Effector memory CD8-positive, alpha-beta T cell (primary cell): ENCODE data around the gene SCGB3A2.

Source experiments
- ATAC-seq: fragments of 150-1000 bp; cut with Tn5 transposase; replicated peaks from 2 replicates; pipeline ENCODE4 v1.10.0; 2021; ENCODE audit warnings: mild to moderate bottlenecking, moderate library complexity
- DNase-seq, 3 experiments: peaks; one replicate each; pipeline ENCODE4 v3.0.0; 2021
- H3K27ac Mint-ChIP-seq, 2 donors: one replicate each; pipeline ENCODE4 v1.8.0; 2022; ENCODE audit warnings: mild to moderate bottlenecking in 2 of 2, mixed read lengths in 2 of 2, moderate library complexity in 2 of 2
- H3K27me3 Mint-ChIP-seq, 2 donors: one replicate each; pipeline ENCODE4 v1.8.0; 2022; ENCODE audit warnings: mixed read lengths in 2 of 2
- H3K36me3 Mint-ChIP-seq: one replicate; pipeline ENCODE4 v1.8.0; 2022; ENCODE audit warnings: mild to moderate bottlenecking, moderate library complexity, mixed read lengths; ENCODE audit not compliant: insufficient read depth
- H3K4me1 Mint-ChIP-seq, 2 donors: one replicate each; pipeline ENCODE4 v1.8.0; 2022; ENCODE audit warnings: low read depth in 2 of 2, mixed read lengths in 2 of 2
- H3K4me3 Mint-ChIP-seq, 2 donors: one replicate each; pipeline ENCODE4 v1.8.0; 2022; ENCODE audit warnings: mild to moderate bottlenecking in 2 of 2, mixed read lengths in 2 of 2, moderate library complexity in 2 of 2
- H3K9me3 Mint-ChIP-seq, 2 donors: one replicate each; pipeline ENCODE4 v1.8.0; 2022; ENCODE audit warnings: mixed read lengths in 2 of 2

SCGB3A2 gene

GRCh38 chr5:147901599-147902039 is 23.1 kb downstream of the SCGB3A2 start:
- H3K27ac Mint-ChIP-seq = no peak overlapping the region
- no peaks in the 10 kb centered on the region for H3K36me3 Mint-ChIP-seq
- H3K9me3 Mint-ChIP-seq = no peaks in the 10 kb centered on the region
- ATAC-seq (no peak), DNase-seq (no peak)
- H3K4me3 Mint-ChIP-seq = no peak overlapping the region
- no peaks in the 10 kb centered on the region for H3K4me1 Mint-ChIP-seq
- peaks cover 0 to 24% of the 10 kb centered on the region in 2 donors for H3K27me3 Mint-ChIP-seq

- Mint-ChIP-seq H3K36me3 (no peaks in the 10 kb centered on the region), H3K27ac (no peak overlapping the region), H3K9me3 (no peaks in the 10 kb centered on the region), H3K4me3 (no peak overlapping the region), H3K4me1 (no peaks in the 10 kb centered on the region), H3K27me3 (peaks cover 2 to 23% of the 10 kb centered on the region in 2 donors)
- no peak for DNase-seq
- no peak for ATAC-seq
Measured at GRCh38 chr5:147902609-147903115, 24.2 kb downstream of the SCGB3A2 start.

- Mint-ChIP-seq H3K4me3 (no peak overlapping the region), H3K27me3 (peaks cover 13 to 22% of the 10 kb centered on the region in 2 donors), H3K9me3 (no peaks in the 10 kb centered on the region), H3K4me1 (no peaks in the 10 kb centered on the region), H3K36me3 (no peaks in the 10 kb centered on the region), H3K27ac (no peak overlapping the region)
- DNase-seq (no peak), ATAC-seq (no peak)
Measured at GRCh38 chr5:147904110-147904509, 25.6 kb downstream of the SCGB3A2 start.

- H3K27ac Mint-ChIP-seq = no peak within 1 kb of the TSS
- ATAC-seq (no peak), DNase-seq (no peak)
- H3K36me3 Mint-ChIP-seq = no peaks in the 10 kb centered on the region
- no peaks in the 10 kb centered on the region for H3K4me1 Mint-ChIP-seq
- H3K9me3 Mint-ChIP-seq = no peaks in the 10 kb centered on the region
- peaks cover 10 to 13% of the 10 kb centered on the region in 2 donors for H3K27me3 Mint-ChIP-seq
- H3K4me3 Mint-ChIP-seq = no peak within 1 kb of the TSS
Measured at GRCh38 chr5:147906326-147907095, 28.0 kb downstream of the SCGB3A2 start, which contains the start of gene C5orf46. C5orf46 (minus strand) TSS chr5:147906538; CDS start chr5:147906501, 37 bp downstream.

GRCh38 chr5:147911427-147911826 is 32.9 kb downstream of the SCGB3A2 start:
- no peak for ATAC-seq

GRCh38 chr5:147912011-147912410 is 33.5 kb downstream of the SCGB3A2 start:
- no peak for ATAC-seq
- Mint-ChIP-seq H3K4me1 (no peaks in the 10 kb centered on the region), H3K36me3 (no peaks in the 10 kb centered on the region), H3K27ac (no peak overlapping the region), H3K27me3 (peaks cover 17 to 32% of the 10 kb centered on the region in 2 donors), H3K4me3 (no peak overlapping the region), H3K9me3 (no peaks in the 10 kb centered on the region)
- DNase-seq = no peak

More at GRCh38 chr5:147911427-147911826, 32.9 kb downstream of the SCGB3A2 start:
- Mint-ChIP-seq H3K4me1 (no peaks in the 10 kb centered on the region), H3K4me3 (no peak overlapping the region), H3K36me3 (no peaks in the 10 kb centered on the region), H3K27me3 (peaks cover 17 to 26% of the 10 kb centered on the region in 2 donors), H3K27ac (no peak overlapping the region), H3K9me3 (no peaks in the 10 kb centered on the region)
- no peak for DNase-seq

GRCh38 chr5:147913786-147914185 is 35.3 kb downstream of the SCGB3A2 start:
- no peak for DNase-seq
- ATAC-seq = no peak
- no peak overlapping the region for H3K27ac Mint-ChIP-seq

GRCh38 chr5:147918101-147918685 is 39.7 kb downstream of the SCGB3A2 start:
- no peak for DNase-seq
- no peaks in the 10 kb centered on the region for H3K4me1 Mint-ChIP-seq
- H3K27me3 Mint-ChIP-seq = peaks cover 13 to 25% of the 10 kb centered on the region in 2 donors
- H3K9me3 Mint-ChIP-seq = no peaks in the 10 kb centered on the region
- no peak overlapping the region for H3K4me3 Mint-ChIP-seq
- H3K27ac Mint-ChIP-seq = no peak overlapping the region
- no peaks in the 10 kb centered on the region for H3K36me3 Mint-ChIP-seq
- ATAC-seq = no peak

More at GRCh38 chr5:147913786-147914185, 35.3 kb downstream of the SCGB3A2 start:
- Mint-ChIP-seq H3K27me3 (peaks cover 8 to 22% of the 10 kb centered on the region in 2 donors), H3K36me3 (no peaks in the 10 kb centered on the region), H3K4me3 (no peak overlapping the region), H3K9me3 (no peaks in the 10 kb centered on the region), H3K4me1 (no peaks in the 10 kb centered on the region)

- Mint-ChIP-seq H3K27ac (no peak overlapping the region), H3K4me1 (no peaks in the 10 kb centered on the region), H3K9me3 (no peaks in the 10 kb centered on the region), H3K27me3 (peaks cover 13 to 25% of the 10 kb centered on the region in 2 donors), H3K4me3 (no peak overlapping the region), H3K36me3 (no peaks in the 10 kb centered on the region)
- ATAC-seq (no peak), DNase-seq (no peak)
Measured at GRCh38 chr5:147918899-147919298, 40.4 kb downstream of the SCGB3A2 start.

- peaks cover 23 to 25% of the 10 kb centered on the region in 2 donors for H3K27me3 Mint-ChIP-seq
- no peak overlapping the region for H3K4me3 Mint-ChIP-seq
- H3K9me3 Mint-ChIP-seq = no peaks in the 10 kb centered on the region
- no peaks in the 10 kb centered on the region for H3K4me1 Mint-ChIP-seq
- no peaks in the 10 kb centered on the region for H3K36me3 Mint-ChIP-seq
- no peak overlapping the region for H3K27ac Mint-ChIP-seq
- DNase-seq = no peak
- no peak for ATAC-seq
Measured at GRCh38 chr5:147920420-147921030, 42.0 kb downstream of the SCGB3A2 start.

GRCh38 chr5:147921136-147921535 is 42.6 kb downstream of the SCGB3A2 start:
- Mint-ChIP-seq H3K36me3 (no peaks in the 10 kb centered on the region), H3K27me3 (peaks cover 23 to 24% of the 10 kb centered on the region in 2 donors), H3K4me3 (no peak overlapping the region), H3K27ac (no peak overlapping the region), H3K9me3 (no peaks in the 10 kb centered on the region), H3K4me1 (no peaks in the 10 kb centered on the region)
- DNase-seq = no peak
- no peak for ATAC-seq

GRCh38 chr5:147925020-147925419 is 46.5 kb downstream of the SCGB3A2 start:
- no peak for DNase-seq
- Mint-ChIP-seq H3K4me1 (no peaks in the 10 kb centered on the region), H3K9me3 (no peaks in the 10 kb centered on the region), H3K27ac (no peak overlapping the region), H3K4me3 (no peak overlapping the region), H3K36me3 (no peaks in the 10 kb centered on the region), H3K27me3 (peaks cover 6 to 27% of the 10 kb centered on the region in 2 donors)
- ATAC-seq = no peak

GRCh38 chr5:147927901-147928300 is 49.4 kb downstream of the SCGB3A2 start:
- no peaks in the 10 kb centered on the region for H3K9me3 Mint-ChIP-seq
- ATAC-seq = no peak
- DNase-seq = no peak

More at GRCh38 chr5:147927901-147928300, 49.4 kb downstream of the SCGB3A2 start:
- no peak overlapping the region for H3K27ac Mint-ChIP-seq
- peaks cover 0 to 33% of the 10 kb centered on the region in 2 donors for H3K27me3 Mint-ChIP-seq
- no peaks in the 10 kb centered on the region for H3K36me3 Mint-ChIP-seq
- no peak overlapping the region for H3K4me3 Mint-ChIP-seq
- no peaks in the 10 kb centered on the region for H3K4me1 Mint-ChIP-seq
